Neuronal stem cell (in vitro differentiated cells): ENCODE data around the gene GNG10.

Experiments
- DNase-seq: peaks from one replicate; pipeline ENCODE4 v3.0.0-alpha.2; 2013; ENCODE audit warnings: low spot score
- H2AFZ ChIP-seq: one replicate; pipeline ENCODE4 v1.6.1; 2013; ENCODE audit warnings: mild to moderate bottlenecking, low read length, inconsistent platforms
- H2AK5ac ChIP-seq: 2 replicates; pipeline ENCODE4 v1.6.1; 2013; ENCODE audit warnings: low read depth, mild to moderate bottlenecking, inconsistent platforms, low read length, moderate library complexity, mixed read lengths
- H2BK120ac ChIP-seq: 2 replicates; pipeline ENCODE4 v1.6.1; 2013; ENCODE audit warnings: low read depth, mild to moderate bottlenecking, inconsistent platforms, low read length, moderate library complexity, mixed read lengths
- H2BK12ac ChIP-seq: one replicate; pipeline ENCODE4 v1.6.1; 2013; ENCODE audit warnings: low read length, inconsistent platforms
- H2BK15ac ChIP-seq: 2 replicates; pipeline ENCODE4 v1.6.1; 2013; ENCODE audit warnings: mild to moderate bottlenecking, low read length, inconsistent platforms, mixed read lengths
- H2BK5ac ChIP-seq: one replicate; pipeline ENCODE4 v1.6.1; 2013; ENCODE audit warnings: inconsistent platforms, mild to moderate bottlenecking, low read length, moderate library complexity
- H3K14ac ChIP-seq: one replicate; pipeline ENCODE4 v1.6.1; 2013; ENCODE audit warnings: low read length, inconsistent platforms
- H3K18ac ChIP-seq: 2 replicates; pipeline ENCODE4 v1.6.1; 2013; ENCODE audit warnings: low read length, inconsistent platforms
- H3K23ac ChIP-seq: 2 replicates; pipeline ENCODE4 v1.6.1; 2013; ENCODE audit warnings: low read depth, mild to moderate bottlenecking, mixed read lengths, low read length, inconsistent platforms; ENCODE audit not compliant: poor library complexity
- H3K27ac ChIP-seq: replicated peaks from 3 replicates; pipeline ENCODE4 v1.5.1; 2013; ENCODE audit warnings: low read length, inconsistent platforms
- H3K27me3 ChIP-seq, 3 experiments: 2 replicates each; pipeline ENCODE4 v1.6.1; 2013; ENCODE audit warnings: low read length in 3 of 3, mild to moderate bottlenecking in 2 of 3, inconsistent platforms in 1 of 3, low read depth in 1 of 3, mixed read lengths in 1 of 3, moderate library complexity in 1 of 3; ENCODE audit not compliant: control insufficient read depth in 3 of 3, insufficient read depth in 3 of 3
- H3K36me3 ChIP-seq, 2 donors: replicated peaks in 1 of 2; 2 replicates each; pipeline ENCODE4 v1.6.1; 2013; ENCODE audit warnings: low read length in 2 of 2; ENCODE audit not compliant: control insufficient read depth in 2 of 2, insufficient read depth in 2 of 2
- H3K4ac ChIP-seq: 2 replicates; pipeline ENCODE4 v1.6.1; 2013; ENCODE audit warnings: inconsistent platforms, mild to moderate bottlenecking, low read length, moderate library complexity
- H3K4me1 ChIP-seq, 2 donors: 1 replicate in 1 of 2; 2 replicates in 1 of 2; pipeline ENCODE4 v1.6.1; 2013; ENCODE audit warnings: low read length in 2 of 2, low read depth in 1 of 2; ENCODE audit not compliant: control insufficient read depth in 2 of 2, insufficient read depth in 1 of 2
- H3K4me2 ChIP-seq: one replicate; pipeline ENCODE4 v1.6.1; 2013; ENCODE audit warnings: mild to moderate bottlenecking, low read length, inconsistent platforms; ENCODE audit not compliant: insufficient read depth, poor library complexity, severe bottlenecking
- H3K4me3 ChIP-seq, 2 donors: 2 replicates each; pipeline ENCODE4 v1.5.1; 2013; ENCODE audit warnings: low read length in 2 of 2, mild to moderate bottlenecking in 2 of 2, inconsistent platforms in 1 of 2, moderate library complexity in 1 of 2
- H3K79me1 ChIP-seq: one replicate; pipeline ENCODE4 v1.6.1; 2013; ENCODE audit warnings: low read depth, mild to moderate bottlenecking, inconsistent platforms, low read length, moderate library complexity
- H3K9ac ChIP-seq: one replicate; pipeline ENCODE4 v1.6.1; 2013; ENCODE audit warnings: mild to moderate bottlenecking, low read depth, low read length, inconsistent platforms; ENCODE audit not compliant: poor library complexity
- H3K9me3 ChIP-seq, 2 donors: replicated peaks in 1 of 2; 2 replicates each; pipeline versions ENCODE3 to v1.6.1; 2013; ENCODE audit warnings: low read length in 2 of 2, mild to moderate bottlenecking in 2 of 2, inconsistent platforms in 1 of 2, low read depth in 1 of 2, mixed read lengths in 1 of 2, moderate library complexity in 1 of 2; ENCODE audit not compliant: control insufficient read depth in 2 of 2, insufficient read depth in 1 of 2
- H4K8ac ChIP-seq: one replicate; pipeline ENCODE4 v1.6.1; 2013; ENCODE audit warnings: low read depth, mild to moderate bottlenecking, inconsistent platforms, low read length, moderate library complexity
- H4K91ac ChIP-seq: one replicate; pipeline ENCODE4 v1.6.1; 2013; ENCODE audit warnings: low read length, low read depth, mild to moderate bottlenecking, inconsistent platforms; ENCODE audit not compliant: poor library complexity
- WGBS, 2 donors: extraction: QIAGEN DNeasy Blood & Tissue Kit; methylation state at CpG; one replicate each; pipeline ENCODE4 v1.1.7; 2013; ENCODE audit warnings: missing lambda C conversion rate in 2 of 2, mixed read lengths in 1 of 2; ENCODE audit not compliant: insufficient read length in 2 of 2, insufficient replicate concordance in 1 of 2; ENCODE audit errors: extremely low coverage in 2 of 2; 5-methylcytosine and 5-hydroxymethylcytosine counted together

The GNG10 gene

GRCh38 chr9:111632695-111633388 lies 28.6 kb upstream of the GNG10 start:
- Histone ChIP-seq H3K4me3 (peak overlapping the region in 1 of 2 donors; percentile 74), H3K9ac (no peak overlapping the region), H3K27ac (no peak overlapping the region), H2AK5ac (no peak overlapping the region), H3K4ac (no peak overlapping the region), H3K4me1 (peaks cover 0 to 6% of the 10 kb centered on the region in 2 donors), H2AFZ (no peak overlapping the region), H4K91ac (no peak overlapping the region), H4K8ac (no peak overlapping the region), H3K27me3 (no peaks in the 10 kb centered on the region), H3K18ac (no peak overlapping the region), H3K79me1 (peaks cover 2% of the 10 kb centered on the region), H2BK120ac (no peak overlapping the region), H2BK5ac (no peak overlapping the region), H3K4me2 (no peak overlapping the region), H3K23ac (no peak overlapping the region), H3K36me3 (peaks cover 0 to 14% of the 10 kb centered on the region in 2 donors), H2BK15ac (no peak overlapping the region), H2BK12ac (no peak overlapping the region), H3K9me3 (no peaks in the 10 kb centered on the region), H3K14ac (no peak overlapping the region)
- no CpG with 5 or more reads among the region's 7 CpGs for WGBS, 2 donors
- no peak for DNase-seq

DNA sequence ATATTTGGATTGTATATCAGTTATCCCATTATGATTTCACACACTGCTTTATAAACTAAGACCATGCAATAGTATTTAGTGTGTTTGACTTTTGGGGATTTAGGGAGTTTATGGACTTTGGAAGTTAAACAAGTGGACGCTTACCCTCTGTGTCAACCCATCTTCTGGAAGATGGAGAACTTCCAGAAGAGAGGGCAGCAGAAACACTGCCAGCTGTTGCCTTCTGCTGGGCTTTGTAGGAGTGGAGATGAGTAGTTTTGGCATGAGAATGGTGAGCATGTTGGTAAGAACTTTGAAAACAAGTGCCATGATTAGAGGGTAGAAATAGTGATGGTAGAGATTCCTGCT lies 28.0 kb upstream of the GNG10 start:
- Histone ChIP-seq H4K8ac (no peak overlapping the region), H2BK5ac (no peak overlapping the region), H4K91ac (no peak overlapping the region), H3K4me3 (no peak overlapping the region), H3K4me2 (no peak overlapping the region), H3K4me1 (peaks cover 0 to 6% of the 10 kb centered on the region in 2 donors), H3K4ac (no peak overlapping the region), H2AFZ (no peak overlapping the region), H3K27me3 (no peaks in the 10 kb centered on the region), H3K9me3 (no peaks in the 10 kb centered on the region), H3K36me3 (peaks cover 0 to 14% of the 10 kb centered on the region in 2 donors), H2BK12ac (no peak overlapping the region), H3K18ac (no peak overlapping the region), H3K23ac (no peak overlapping the region), H3K27ac (no peak overlapping the region), H2BK15ac (no peak overlapping the region), H3K9ac (no peak overlapping the region), H2AK5ac (no peak overlapping the region), H3K79me1 (peaks cover 2% of the 10 kb centered on the region), H3K14ac (no peak overlapping the region), H2BK120ac (no peak overlapping the region)
- WGBS, 2 donors: no CpG with 5 or more reads among the region's 1 CpG
- DNase-seq: no peak

GRCh38 chr9:111634860-111635259 lies 26.5 kb upstream of the GNG10 start:
- Histone ChIP-seq H3K4me2 (no peak overlapping the region), H4K91ac (no peak overlapping the region), H3K27me3 (no peaks in the 10 kb centered on the region), H3K14ac (no peak overlapping the region), H3K9me3 (peaks cover 2 to 6% of the 10 kb centered on the region in 2 donors), H3K4me3 (no peak overlapping the region), H3K27ac (no peak overlapping the region), H3K18ac (no peak overlapping the region), H3K79me1 (peaks cover 2% of the 10 kb centered on the region), H2BK12ac (no peak overlapping the region), H3K36me3 (peaks cover 0 to 14% of the 10 kb centered on the region in 2 donors), H2BK15ac (no peak overlapping the region), H3K4me1 (peaks cover 0 to 6% of the 10 kb centered on the region in 2 donors), H3K9ac (no peak overlapping the region), H3K4ac (no peak overlapping the region), H4K8ac (no peak overlapping the region), H2BK5ac (no peak overlapping the region), H2AFZ (no peak overlapping the region), H3K23ac (no peak overlapping the region), H2AK5ac (no peak overlapping the region), H2BK120ac (no peak overlapping the region)
- WGBS, 2 donors: no CpG with 5 or more reads among the region's 1 CpG
- DNase-seq: no peak

- Histone ChIP-seq H3K4me1 (peaks cover 0 to 3% of the 10 kb centered on the region in 2 donors), H2BK12ac (no peak overlapping the region), H3K36me3 (peaks cover 0 to 14% of the 10 kb centered on the region in 2 donors), H3K4ac (no peak overlapping the region), H3K9me3 (peaks cover 2 to 6% of the 10 kb centered on the region in 2 donors), H3K4me3 (no peak overlapping the region), H3K27ac (no peak overlapping the region), H2BK5ac (no peak overlapping the region), H4K8ac (no peak overlapping the region), H3K79me1 (no peaks in the 10 kb centered on the region), H3K14ac (no peak overlapping the region), H3K18ac (no peak overlapping the region), H3K9ac (no peak overlapping the region), H2AFZ (no peak overlapping the region), H2BK120ac (no peak overlapping the region), H3K23ac (no peak overlapping the region), H3K4me2 (no peak overlapping the region), H2BK15ac (no peak overlapping the region), H4K91ac (no peak overlapping the region), H2AK5ac (no peak overlapping the region), H3K27me3 (no peaks in the 10 kb centered on the region)
- no peak for DNase-seq
- no CpG with 5 or more reads among the region's 6 CpGs for WGBS, 2 donors
Observed at GRCh38 chr9:111637421-111637950, 23.9 kb upstream of the GNG10 start.
